Mucosa of descending colon (tissue), 3 donors: ENCODE data around the gene PRUNE2. TPM values are rescaled to one million over a fixed set of nuclear protein-coding genes. Genes with fewer than 3 reads are reported as not detected.

Experiments used
- ATAC-seq: fragments of 200-7000 bp; cut with Tn5 transposase; one replicate; pipeline ENCODE4 v1.9.1; 2020; ENCODE audit warnings: mild to moderate bottlenecking, moderate library complexity
- DNase-seq, 3 donors: peaks; one replicate each; pipeline ENCODE4 v3.0.0-alpha.2; 2020
- H3K36me3 ChIP-seq: fragments of 200-600 bp; one replicate; pipeline ENCODE4 v1.8.0; 2021; ENCODE audit warnings: low read depth, mild to moderate bottlenecking
- H3K4me1 ChIP-seq: fragments of 200-600 bp; one replicate; pipeline ENCODE4 v1.8.0; 2021; ENCODE audit warnings: low read depth, mild to moderate bottlenecking
- H3K4me3 ChIP-seq: fragments of 200-600 bp; one replicate; pipeline ENCODE4 v1.8.0; 2021; ENCODE audit warnings: mild to moderate bottlenecking
- H3K9me3 ChIP-seq: fragments of 200-600 bp; one replicate; pipeline ENCODE4 v1.8.0; 2021; ENCODE audit warnings: mild to moderate bottlenecking
- intact Hi-C, 2 donors: fragments of 100-400 bp; cut with DNase I in 1 of 2; cut with micrococcal nuclease in 1 of 2; formaldehyde crosslinking; loops; one replicate each; pipeline versions ENCODE4 v1.11.0 to v1.11.1; 2022; cut with DNase I, micrococcal nuclease
- total RNA-seq, 3 donors: library from RNA; stranded (reverse); fragmentation: NEBNext Ultra II Directional in 2 of 3; extraction: Animal tissue kit (Norgen Biotek cat#: 25700) in 2 of 3; gene quantifications; one replicate each; pipeline versions ENCODE4 v1.2.1 to v1.2.4, GENCODE V29; 2021 to 2023
- TF ChIP-seq, protein P1 (sequence below): fragments of 200-600 bp; IDR thresholded peaks from one replicate; pipeline ENCODE4 v1.8.0; 2022; ENCODE audit warnings: antibody characterized with exemption, mild to moderate bottlenecking
- donor health status: DM: no; HTN: no; CAD: no; lungs with moderate emphysema.
- donor health status: DM: no; HTN: no; CAD: no.
- donor health status: DM: no; HTN: yes; CAD: no.

The PRUNE2 gene
- total RNA-seq, 3 donors from 2014 or later: 48.2 to 437 (median 62.4) TPM

DNA sequence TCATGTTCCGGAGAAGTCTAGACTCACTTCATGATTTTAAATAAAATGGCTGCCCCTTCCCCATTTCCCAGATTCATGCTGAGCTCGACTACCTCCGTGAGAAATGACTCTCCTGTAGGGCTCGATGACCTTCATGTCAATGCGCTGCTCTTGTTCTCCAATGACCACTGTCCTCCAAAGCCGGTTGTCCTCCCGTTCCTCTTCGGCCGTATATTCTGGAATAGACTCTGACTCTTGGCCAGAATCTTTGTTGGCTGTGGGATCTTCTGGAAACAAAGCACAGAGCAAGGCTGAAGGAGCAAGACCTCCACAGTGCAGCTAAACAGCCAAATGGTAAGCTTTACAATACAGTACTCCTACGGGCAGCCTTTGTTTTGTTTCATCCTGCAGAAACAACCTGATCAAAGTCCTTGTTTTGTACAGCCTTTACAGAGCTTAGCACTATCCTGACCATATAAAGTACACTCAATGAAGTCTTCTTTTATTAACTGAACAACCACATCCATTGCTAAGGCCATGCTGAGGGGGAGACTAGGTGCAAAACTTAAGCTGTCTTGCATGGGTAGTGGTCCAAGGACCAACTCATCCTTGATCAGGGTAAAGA lies 261.2 kb downstream of the PRUNE2 start:
- intact Hi-C loops: no loop called here
- peak; percentile 62 for ATAC-seq

DNA sequence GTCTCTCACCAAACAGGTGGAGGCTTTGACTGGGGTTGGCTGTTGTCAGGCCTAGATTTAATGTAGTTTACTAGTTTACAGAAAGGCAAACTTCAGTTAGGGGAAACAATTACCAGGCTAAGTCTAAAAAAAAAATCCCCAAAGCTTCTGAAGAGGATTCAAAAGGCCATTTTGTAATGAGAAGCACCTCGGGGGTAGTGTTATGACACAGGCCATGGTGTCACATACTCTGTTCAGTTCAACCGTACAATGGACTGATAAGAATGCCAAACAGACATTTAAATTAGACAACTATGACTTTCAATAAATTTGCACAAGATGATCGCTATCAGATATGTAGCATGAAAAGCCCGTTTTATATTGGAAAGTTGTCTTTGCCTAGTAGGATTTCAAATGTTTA lies 261.7 kb downstream of the PRUNE2 start:
- Histone ChIP-seq H3K4me1 (peaks cover 11% of the 10 kb centered on the region), H3K9me3 (no peaks in the 10 kb centered on the region), H3K36me3 (no peaks in the 10 kb centered on the region), H3K4me3 (no peak overlapping the region)
- DNase-seq (no peak), ATAC-seq (no peak)
- intact Hi-C loops: no loop called here
- TF ChIP-seq, protein P1, sequence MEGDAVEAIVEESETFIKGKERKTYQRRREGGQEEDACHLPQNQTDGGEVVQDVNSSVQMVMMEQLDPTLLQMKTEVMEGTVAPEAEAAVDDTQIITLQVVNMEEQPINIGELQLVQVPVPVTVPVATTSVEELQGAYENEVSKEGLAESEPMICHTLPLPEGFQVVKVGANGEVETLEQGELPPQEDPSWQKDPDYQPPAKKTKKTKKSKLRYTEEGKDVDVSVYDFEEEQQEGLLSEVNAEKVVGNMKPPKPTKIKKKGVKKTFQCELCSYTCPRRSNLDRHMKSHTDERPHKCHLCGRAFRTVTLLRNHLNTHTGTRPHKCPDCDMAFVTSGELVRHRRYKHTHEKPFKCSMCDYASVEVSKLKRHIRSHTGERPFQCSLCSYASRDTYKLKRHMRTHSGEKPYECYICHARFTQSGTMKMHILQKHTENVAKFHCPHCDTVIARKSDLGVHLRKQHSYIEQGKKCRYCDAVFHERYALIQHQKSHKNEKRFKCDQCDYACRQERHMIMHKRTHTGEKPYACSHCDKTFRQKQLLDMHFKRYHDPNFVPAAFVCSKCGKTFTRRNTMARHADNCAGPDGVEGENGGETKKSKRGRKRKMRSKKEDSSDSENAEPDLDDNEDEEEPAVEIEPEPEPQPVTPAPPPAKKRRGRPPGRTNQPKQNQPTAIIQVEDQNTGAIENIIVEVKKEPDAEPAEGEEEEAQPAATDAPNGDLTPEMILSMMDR: no peak

More for the DNA sequence above, 261.2 kb downstream of the PRUNE2 start:
- no peak for DNase-seq
- TF ChIP-seq, protein P1: no peak
- no peak overlapping the region for H3K4me3 ChIP-seq
- H3K36me3 ChIP-seq: no peaks in the 10 kb centered on the region
- H3K4me1 ChIP-seq: peaks cover 11% of the 10 kb centered on the region
- no peaks in the 10 kb centered on the region for H3K9me3 ChIP-seq

DNA sequence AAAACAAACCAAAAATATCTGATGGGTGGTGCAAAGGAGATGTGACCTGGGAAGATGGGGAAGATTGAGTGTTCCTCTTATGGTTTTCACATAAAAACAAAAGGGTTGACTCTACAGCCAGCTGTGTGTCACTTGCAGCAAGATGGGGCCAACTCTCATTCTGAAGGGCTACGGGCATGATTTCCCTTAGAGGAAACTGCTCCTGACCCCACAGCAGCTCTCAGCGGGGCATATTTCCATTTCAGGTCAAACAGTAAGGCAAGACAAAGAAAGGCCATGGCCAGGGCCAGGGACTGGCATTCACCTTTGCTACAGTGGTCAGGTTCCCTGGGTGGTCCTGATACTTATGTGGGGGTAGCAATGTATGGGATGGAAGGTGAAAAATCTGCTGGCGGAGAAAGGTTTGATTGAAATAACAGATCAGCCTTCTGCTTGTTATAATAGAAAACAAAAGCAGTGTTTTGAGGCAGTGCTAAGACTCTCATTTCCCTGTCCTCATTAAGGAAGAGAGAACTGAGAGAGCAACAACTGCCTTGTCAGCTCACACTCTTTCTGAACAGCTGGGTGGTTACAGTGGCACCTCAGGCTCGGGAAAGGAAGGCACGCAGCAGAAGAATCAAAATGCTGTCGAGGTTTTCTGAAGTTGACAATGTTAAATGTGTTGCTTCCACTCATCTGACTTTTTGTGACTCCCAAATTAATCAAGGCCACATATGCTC lies 262.4 kb downstream of the PRUNE2 start:
- DNase-seq (no peak), ATAC-seq (peak; percentile 57)
- no peaks in the 10 kb centered on the region for H3K36me3 ChIP-seq
- H3K4me3 ChIP-seq: no peak overlapping the region
- no peaks in the 10 kb centered on the region for H3K9me3 ChIP-seq
- intact Hi-C loops: no loop called here
- peaks cover 11% of the 10 kb centered on the region for H3K4me1 ChIP-seq
- TF ChIP-seq, protein P1: no peak

DNA sequence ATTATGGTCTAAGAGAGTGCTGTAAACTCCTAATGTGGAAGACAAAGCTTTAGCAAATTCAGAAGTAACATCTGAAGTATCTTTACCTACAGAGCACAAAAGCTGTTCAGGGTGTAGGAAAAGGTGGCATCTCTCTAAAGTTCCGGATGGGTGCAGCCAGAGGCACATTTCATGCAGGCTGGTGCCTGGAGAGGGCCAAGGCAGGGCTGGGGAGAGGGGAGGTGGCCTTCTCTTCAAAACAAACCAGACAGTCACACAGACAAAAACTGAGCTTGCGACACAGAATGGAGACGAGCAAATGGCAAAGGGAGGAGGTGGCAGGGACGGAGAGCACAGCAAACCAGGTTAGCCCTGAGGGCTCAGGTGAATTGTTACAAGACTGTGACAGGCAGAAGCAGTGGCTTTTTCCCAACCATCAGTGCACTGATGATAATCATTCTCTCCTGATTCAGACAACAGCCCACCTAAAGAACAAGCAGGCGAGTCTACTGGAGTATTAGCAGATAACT lies 263.2 kb downstream of the PRUNE2 start:
- Histone ChIP-seq H3K9me3 (no peaks in the 10 kb centered on the region), H3K36me3 (no peaks in the 10 kb centered on the region)
- no peak for ATAC-seq

DNA sequence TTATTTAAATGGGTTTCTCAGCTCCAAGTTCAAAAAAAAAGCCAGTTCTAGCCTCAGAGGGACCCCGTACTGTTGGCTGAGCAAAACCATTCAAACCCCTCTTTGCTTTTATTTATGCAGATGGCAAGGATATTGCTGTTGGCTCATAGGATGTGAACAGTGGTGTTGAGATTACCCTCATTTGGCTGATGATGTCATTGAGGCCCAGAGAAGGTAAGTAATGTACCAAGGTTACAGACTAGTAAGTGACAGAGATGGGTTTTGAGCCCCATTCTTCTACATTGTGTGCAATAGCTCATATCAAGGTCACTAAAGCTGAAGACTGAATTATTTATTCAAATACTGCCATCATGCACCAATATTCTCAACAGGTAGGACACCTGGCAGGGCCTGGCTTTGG lies 263.8 kb downstream of the PRUNE2 start:
- DNase-seq (no peak), ATAC-seq (no peak)
- H3K36me3 ChIP-seq: no peaks in the 10 kb centered on the region
- TF ChIP-seq, protein P1: no peak
- H3K4me3 ChIP-seq: no peak overlapping the region
- H3K9me3 ChIP-seq: no peaks in the 10 kb centered on the region
- H3K4me1 ChIP-seq: peaks cover 11% of the 10 kb centered on the region
- intact Hi-C loops: no loop called here

More for the DNA sequence above, 263.2 kb downstream of the PRUNE2 start:
- TF ChIP-seq, protein P1: no peak
- H3K4me1 ChIP-seq: peaks cover 11% of the 10 kb centered on the region
- intact Hi-C loops: no loop called here
- DNase-seq: no peak
- H3K4me3 ChIP-seq: no peak overlapping the region
